ENCODE data around the gene OSBPL6.

DNA sequence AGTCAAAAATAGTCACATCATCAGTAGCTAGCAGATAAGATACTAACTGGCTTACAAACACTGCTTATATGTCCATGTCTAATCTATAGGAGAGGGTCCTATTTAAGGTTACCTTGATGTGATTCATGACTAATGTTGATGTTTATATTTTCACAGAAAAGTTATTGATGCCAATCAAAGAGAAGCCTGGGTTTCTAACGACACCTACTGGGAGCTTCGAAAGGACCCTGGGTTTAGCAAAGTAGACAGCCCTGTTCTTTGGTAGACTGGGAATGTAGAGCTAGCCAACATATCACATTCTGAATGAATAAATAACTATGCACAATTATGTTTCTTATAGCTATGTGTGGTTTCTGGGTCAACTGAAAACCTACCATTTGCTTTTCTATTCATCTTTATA, 201.0 kb downstream of the OSBPL6 start:
- TF ChIP-seq, protein P1, sequence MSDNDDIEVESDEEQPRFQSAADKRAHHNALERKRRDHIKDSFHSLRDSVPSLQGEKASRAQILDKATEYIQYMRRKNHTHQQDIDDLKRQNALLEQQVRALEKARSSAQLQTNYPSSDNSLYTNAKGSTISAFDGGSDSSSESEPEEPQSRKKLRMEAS (IDR thresholded peaks at IDR 0.05; ENCODE audit: low read depth, low read length), result no peak
- TF ChIP-seq SUZ12 (IDR thresholded peaks at IDR 0.05; ENCODE audit: unreplicated experiment) (no peak), PAX8 (IDR thresholded peaks at IDR 0.05) (no peak)
- TF ChIP-seq, protein P2, sequence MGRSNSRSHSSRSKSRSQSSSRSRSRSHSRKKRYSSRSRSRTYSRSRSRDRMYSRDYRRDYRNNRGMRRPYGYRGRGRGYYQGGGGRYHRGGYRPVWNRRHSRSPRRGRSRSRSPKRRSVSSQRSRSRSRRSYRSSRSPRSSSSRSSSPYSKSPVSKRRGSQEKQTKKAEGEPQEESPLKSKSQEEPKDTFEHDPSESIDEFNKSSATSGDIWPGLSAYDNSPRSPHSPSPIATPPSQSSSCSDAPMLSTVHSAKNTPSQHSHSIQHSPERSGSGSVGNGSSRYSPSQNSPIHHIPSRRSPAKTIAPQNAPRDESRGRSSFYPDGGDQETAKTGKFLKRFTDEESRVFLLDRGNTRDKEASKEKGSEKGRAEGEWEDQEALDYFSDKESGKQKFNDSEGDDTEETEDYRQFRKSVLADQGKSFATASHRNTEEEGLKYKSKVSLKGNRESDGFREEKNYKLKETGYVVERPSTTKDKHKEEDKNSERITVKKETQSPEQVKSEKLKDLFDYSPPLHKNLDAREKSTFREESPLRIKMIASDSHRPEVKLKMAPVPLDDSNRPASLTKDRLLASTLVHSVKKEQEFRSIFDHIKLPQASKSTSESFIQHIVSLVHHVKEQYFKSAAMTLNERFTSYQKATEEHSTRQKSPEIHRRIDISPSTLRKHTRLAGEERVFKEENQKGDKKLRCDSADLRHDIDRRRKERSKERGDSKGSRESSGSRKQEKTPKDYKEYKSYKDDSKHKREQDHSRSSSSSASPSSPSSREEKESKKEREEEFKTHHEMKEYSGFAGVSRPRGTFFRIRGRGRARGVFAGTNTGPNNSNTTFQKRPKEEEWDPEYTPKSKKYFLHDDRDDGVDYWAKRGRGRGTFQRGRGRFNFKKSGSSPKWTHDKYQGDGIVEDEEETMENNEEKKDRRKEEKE (IDR thresholded peaks at IDR 0.05), result no peak
